HG03045 (cell line): ENCODE data around the gene BMPR1A.
"Not testable (repeated sequence)": the region's sequence is repeated elsewhere in the genome, so short reads cannot be mapped to it uniquely, and the experiment has no call there.

Experiments
- ATAC-seq: cut with Tn5 transposase; IDR thresholded peaks from one replicate; pipeline ENCODE4 v1.9.1; 2021; ENCODE audit warnings: mild to moderate bottlenecking, moderate library complexity; ENCODE audit not compliant: unreplicated experiment

The BMPR1A gene

GRCh38 chr10:86936661-86937501 is 180.5 kb downstream of the BMPR1A start:
- no peak for ATAC-seq

GRCh38 chr10:86937502-86938154 is 181.2 kb downstream of the BMPR1A start:
- ATAC-seq = no peak

- ATAC-seq = no peak
Measured at GRCh38 chr10:86938260-86938659, 181.8 kb downstream of the BMPR1A start.

GRCh38 chr10:86940076-86940475 is 183.7 kb downstream of the BMPR1A start:
- not testable (repeated sequence) for ATAC-seq

- ATAC-seq = no peak
Measured at GRCh38 chr10:86940677-86941076, 184.3 kb downstream of the BMPR1A start.

GRCh38 chr10:86941426-86941825 is 185.0 kb downstream of the BMPR1A start:
- no peak for ATAC-seq

- ATAC-seq = no peak
Measured at GRCh38 chr10:86941991-86942421, 185.6 kb downstream of the BMPR1A start.

- ATAC-seq = no peak
Measured at GRCh38 chr10:86942441-86943315, 186.3 kb downstream of the BMPR1A start.

GRCh38 chr10:86943316-86944030 is 187.1 kb downstream of the BMPR1A start:
- ATAC-seq = no peak

- ATAC-seq = no peak
Measured at GRCh38 chr10:86944031-86944419, 187.6 kb downstream of the BMPR1A start.

- no peak for ATAC-seq
Measured at GRCh38 chr10:86944471-86944870, 188.1 kb downstream of the BMPR1A start.

- ATAC-seq = no peak
Measured at GRCh38 chr10:86944907-86945306, 188.5 kb downstream of the BMPR1A start.

GRCh38 chr10:86945361-86946212 is 189.2 kb downstream of the BMPR1A start:
- ATAC-seq = no peak

GRCh38 chr10:86946213-86947155 is 190.1 kb downstream of the BMPR1A start:
- ATAC-seq = no peak

GRCh38 chr10:86947806-86948205 is 191.4 kb downstream of the BMPR1A start:
- ATAC-seq = not testable (repeated sequence)

- ATAC-seq = no peak
Measured at GRCh38 chr10:86950349-86950748, 193.9 kb downstream of the BMPR1A start.

- no peak for ATAC-seq
Measured at GRCh38 chr10:86951184-86951761, 194.9 kb downstream of the BMPR1A start.

GRCh38 chr10:86952106-86952505 is 195.7 kb downstream of the BMPR1A start:
- ATAC-seq = no peak
